Measurements from ENCODE around the gene ALDH1A3.

DNA sequence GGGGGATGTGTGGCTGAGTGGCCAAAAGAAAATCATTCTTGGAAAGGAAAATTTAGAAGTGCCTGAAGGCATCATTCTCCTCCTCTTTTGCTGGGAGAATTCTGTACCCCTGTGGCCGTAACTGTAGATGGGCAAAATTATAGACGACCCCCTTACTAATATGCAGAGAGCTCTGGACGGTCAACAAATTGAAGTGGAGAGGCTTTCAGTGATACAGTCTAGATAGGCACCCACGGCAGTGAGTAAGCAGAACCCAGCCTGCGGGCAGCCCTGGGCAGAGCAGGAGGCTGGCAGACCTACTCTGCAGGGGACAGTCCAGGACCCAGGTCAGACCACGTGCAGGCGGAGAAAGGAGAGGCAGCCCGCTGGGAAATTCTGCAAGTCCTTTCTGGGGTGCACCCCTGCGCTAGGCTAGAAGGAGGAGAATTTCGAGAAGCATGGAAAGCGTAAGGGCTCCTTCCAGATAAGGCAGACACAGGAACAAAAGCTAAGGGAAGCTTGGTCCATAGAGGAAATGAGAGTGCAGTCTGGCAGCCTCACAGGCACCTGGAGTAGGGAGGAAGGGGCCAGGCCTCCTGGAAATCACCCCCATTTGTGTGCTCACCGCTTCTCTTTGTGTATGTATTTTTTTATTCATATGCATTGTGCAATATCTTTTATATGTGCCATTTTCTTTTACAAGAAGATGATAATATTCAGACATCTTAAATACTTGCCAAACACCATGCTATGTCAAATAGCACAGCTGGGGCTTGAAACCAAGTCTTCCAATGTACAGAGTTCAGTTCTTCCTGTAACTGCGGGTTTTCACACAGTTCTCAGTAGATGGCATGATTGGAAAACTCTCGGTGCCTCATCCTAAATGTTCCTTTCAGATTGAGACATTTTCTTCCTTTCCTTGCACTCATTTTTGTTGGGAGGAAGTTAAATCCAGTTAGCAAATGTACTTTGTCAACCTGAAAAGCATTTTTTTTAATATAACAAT, 79.7 kb downstream of the ALDH1A3 start:
- TF ChIP-seq POLR2A (IDR thresholded peaks at IDR 0.05; ENCODE audit: low read length) (no peak), GATA1 (IDR thresholded peaks at IDR 0.05; ENCODE audit: low read depth, low read length) (no peak)

All from erythroblast (primary cell).